Esophagus squamous epithelium (tissue), 5 donors: ENCODE results near the gene RTN4R. TPM values are rescaled to one million over a fixed set of nuclear protein-coding genes. Genes with fewer than 3 reads are reported as not detected.
"Not testable (repeated sequence)": the region's sequence is repeated elsewhere in the genome, so short reads cannot be mapped to it uniquely, and the experiment has no call there.

Experiments
- DNase-seq: peaks from one replicate; lab custom pipeline; 2025; lab: John Stamatoyannopoulos, UW
- H3K27ac ChIP-seq, 4 donors: fragments of 200-600 bp; sonication (generic); one replicate each; pipeline ENCODE4 v1.5.1; 2016 to 2019; ENCODE audit warnings: mild to moderate bottlenecking in 1 of 4
- H3K27me3 ChIP-seq, 4 donors: fragments of 200-600 bp; sonication (generic); 1 replicate in 3 of 4; 2 replicates in 1 of 4; pipeline versions ENCODE4 v1.5.1 to v1.6.0; 2017 to 2021; ENCODE audit warnings: antibody characterized with exemption in 1 of 4
- H3K36me3 ChIP-seq, 3 donors: fragments of 200-600 bp; sonication (generic); one replicate each; pipeline ENCODE4 v1.5.1; 2016 to 2019
- H3K4me1 ChIP-seq, 3 donors: fragments of 200-600 bp; sonication (generic); one replicate each; pipeline ENCODE4 v1.5.1; 2017 to 2019
- H3K4me3 ChIP-seq, 4 donors: fragments of 200-600 bp; sonication (generic); 1 replicate in 3 of 4; 2 replicates in 1 of 4; pipeline ENCODE4 v1.5.1; 2016 to 2019; ENCODE audit warnings: mild to moderate bottlenecking in 2 of 4, moderate library complexity in 1 of 4
- H3K9me3 ChIP-seq, 3 donors: fragments of 200-600 bp; sonication (generic); one replicate each; pipeline ENCODE4 v1.5.1; 2016 to 2019
- POLR2A ChIP-seq, 4 donors: fragments of 450-650 bp; IDR thresholded peaks; one replicate each; pipeline ENCODE4 v1.6.1; 2017; ENCODE audit warnings: antibody characterized with exemption in 4 of 4, mild to moderate bottlenecking in 4 of 4, moderate library complexity in 3 of 4
- WGBS, 2 donors: methylation state at CpG; one replicate each; pipeline ENCODE4 v1.1.5; 2018; 5-methylcytosine and 5-hydroxymethylcytosine counted together
- intact Hi-C: fragments of 100-400 bp; cut with DNase I; formaldehyde crosslinking; loops from one replicate; pipeline ENCODE4 v1.15.0; 2022
- total RNA-seq, 4 donors: library from RNA; depleted of rRNA; stranded (reverse); fragments of >200 nt; gene quantifications; one replicate each; pipeline ENCODE4 v1.1.0, GENCODE V29; 2016
- TF ChIP-seq, protein P1 (sequence below), 6 experiments: fragments of 450-650 bp in 4 of 6; fragments of 200-600 bp in 2 of 6; sonication (generic) in 2 of 6; IDR thresholded peaks; one replicate each; pipeline ENCODE4 v1.5.1; 2016 to 2019; ENCODE audit warnings: antibody characterized with exemption in 6 of 6, mild to moderate bottlenecking in 4 of 6, moderate library complexity in 4 of 6
- donor health status: DM: yes; HTN: yes; CAD: no.

The RTN4R gene
- total RNA-seq, 4 donors from 2014 or later = 0.97 to 3.9 (median 2.5) TPM

DNA sequence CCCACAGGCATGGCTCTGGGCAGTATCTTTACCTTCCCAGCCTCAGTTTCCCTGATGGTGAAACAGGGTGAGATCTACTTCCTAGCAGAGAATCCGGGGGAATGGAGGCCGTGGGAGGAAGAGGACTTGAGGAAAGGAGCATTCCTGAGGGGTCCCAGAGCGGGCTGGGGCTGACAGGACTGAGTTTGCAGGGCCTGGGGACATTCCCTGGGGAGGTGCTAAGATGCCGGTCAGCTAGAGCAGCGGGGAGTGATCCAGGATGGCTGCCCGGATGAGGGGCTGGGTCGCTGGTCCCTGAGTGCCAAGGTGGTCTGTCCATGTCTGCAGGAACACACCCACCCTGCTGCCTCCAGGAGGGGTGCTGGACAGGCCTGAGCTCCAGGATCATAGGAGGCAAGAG, 8.3 kb upstream of the RTN4R start:
- Histone ChIP-seq H3K27ac (no peak overlapping the region), H3K9me3 (no peaks in the 10 kb centered on the region), H3K4me3 (no peak overlapping the region), H3K36me3 (no peaks in the 10 kb centered on the region), H3K4me1 (peaks cover 0 to 8% (median 0%) of the 10 kb centered on the region in 3 donors), H3K27me3 (no peaks in the 10 kb centered on the region)
- intact Hi-C loops = no loop called here
- no peak for TF ChIP-seq POLR2A (IDR thresholded peaks at IDR 0.05)
- TF ChIP-seq, protein P1, sequence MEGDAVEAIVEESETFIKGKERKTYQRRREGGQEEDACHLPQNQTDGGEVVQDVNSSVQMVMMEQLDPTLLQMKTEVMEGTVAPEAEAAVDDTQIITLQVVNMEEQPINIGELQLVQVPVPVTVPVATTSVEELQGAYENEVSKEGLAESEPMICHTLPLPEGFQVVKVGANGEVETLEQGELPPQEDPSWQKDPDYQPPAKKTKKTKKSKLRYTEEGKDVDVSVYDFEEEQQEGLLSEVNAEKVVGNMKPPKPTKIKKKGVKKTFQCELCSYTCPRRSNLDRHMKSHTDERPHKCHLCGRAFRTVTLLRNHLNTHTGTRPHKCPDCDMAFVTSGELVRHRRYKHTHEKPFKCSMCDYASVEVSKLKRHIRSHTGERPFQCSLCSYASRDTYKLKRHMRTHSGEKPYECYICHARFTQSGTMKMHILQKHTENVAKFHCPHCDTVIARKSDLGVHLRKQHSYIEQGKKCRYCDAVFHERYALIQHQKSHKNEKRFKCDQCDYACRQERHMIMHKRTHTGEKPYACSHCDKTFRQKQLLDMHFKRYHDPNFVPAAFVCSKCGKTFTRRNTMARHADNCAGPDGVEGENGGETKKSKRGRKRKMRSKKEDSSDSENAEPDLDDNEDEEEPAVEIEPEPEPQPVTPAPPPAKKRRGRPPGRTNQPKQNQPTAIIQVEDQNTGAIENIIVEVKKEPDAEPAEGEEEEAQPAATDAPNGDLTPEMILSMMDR (IDR thresholded peaks at IDR 0.05) = no peak
- no peak for DNase-seq
- WGBS, 2 donors = 77 to 89% methylated on average over 4 to 6 of the region's 7 CpGs

DNA sequence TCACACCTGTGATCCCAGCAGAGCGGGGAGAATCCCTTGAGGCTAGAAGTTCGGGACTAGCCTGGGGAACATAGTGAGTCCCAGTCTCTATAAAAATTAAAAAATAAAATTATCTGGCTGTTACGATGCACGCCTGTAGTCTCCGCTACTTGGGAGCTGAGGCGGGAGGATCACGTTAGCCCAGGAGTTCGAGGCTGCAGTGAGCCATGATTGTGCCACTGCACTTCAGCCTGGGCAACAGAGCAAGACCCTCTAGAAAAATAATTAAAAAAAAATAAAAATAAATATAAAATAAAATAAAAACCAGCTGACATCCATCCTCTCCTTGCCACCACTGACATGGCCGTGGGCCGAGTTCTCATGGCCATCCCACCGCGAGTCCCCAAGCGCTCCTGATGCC, 7.7 kb upstream of the RTN4R start:
- Histone ChIP-seq H3K27me3 (no peaks in the 10 kb centered on the region), H3K36me3 (no peaks in the 10 kb centered on the region), H3K4me1 (peaks cover 0 to 8% (median 0%) of the 10 kb centered on the region in 3 donors), H3K27ac (no peak overlapping the region), H3K4me3 (no peak overlapping the region), H3K9me3 (no peaks in the 10 kb centered on the region)
- DNase-seq = no peak
- no peak for TF ChIP-seq POLR2A (IDR thresholded peaks at IDR 0.05)
- TF ChIP-seq, protein P1 (IDR thresholded peaks at IDR 0.05) = no peak
- WGBS, 2 donors = 85 to 89% methylated on average over 13 of the region's 13 CpGs
- intact Hi-C loops = no loop called here

DNA sequence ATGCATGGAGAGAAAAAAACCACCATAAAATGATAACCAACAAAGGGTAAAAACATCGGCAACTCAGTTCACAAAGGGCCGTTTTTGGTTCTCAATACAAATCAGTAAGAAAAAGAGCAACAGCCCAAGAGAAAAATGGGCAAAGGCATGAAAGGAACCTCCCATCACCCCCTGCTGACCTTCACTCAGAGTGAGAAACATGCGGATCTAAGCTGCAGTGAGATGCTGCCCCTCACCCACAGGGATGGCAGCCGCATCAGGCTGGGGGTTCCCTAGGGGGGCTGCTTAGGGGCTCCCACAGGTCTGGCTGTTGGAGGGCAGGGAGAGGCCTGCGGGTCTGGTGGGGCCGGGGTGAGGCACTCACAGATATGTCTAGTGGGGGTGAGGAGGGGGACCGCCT, 7.2 kb upstream of the RTN4R start:
- H3K27me3 ChIP-seq, DNase-seq, H3K4me3 ChIP-seq, H3K4me1 ChIP-seq, H3K9me3 ChIP-seq, H3K27ac ChIP-seq, H3K36me3 ChIP-seq, intact Hi-C loops: not testable (repeated sequence)
- WGBS, 2 donors = 80 to 83% methylated on average over 2 to 7 of the region's 7 CpGs

DNA sequence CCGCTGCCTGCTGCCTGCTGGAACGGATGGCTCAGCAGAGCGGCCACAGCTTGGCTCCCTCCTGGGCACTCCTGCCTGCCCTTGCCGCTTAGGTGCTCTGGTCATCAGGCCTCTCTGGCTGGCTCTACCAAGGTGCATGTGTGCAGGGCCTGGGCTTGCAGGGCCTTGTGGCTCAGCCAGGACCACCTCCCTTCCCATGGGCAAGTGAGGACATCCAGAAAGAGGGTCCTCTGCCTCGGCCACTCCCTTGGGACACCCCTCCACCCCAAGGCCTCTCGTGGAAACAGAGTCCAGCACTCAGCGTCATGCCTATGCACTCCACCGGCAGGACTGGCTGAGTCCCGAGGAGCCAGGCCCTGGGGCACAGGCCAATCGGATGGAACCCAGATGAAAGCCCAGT, 6.3 kb upstream of the RTN4R start:
- DNase-seq, H3K27ac ChIP-seq, H3K36me3 ChIP-seq, H3K9me3 ChIP-seq, H3K4me1 ChIP-seq, intact Hi-C loops, H3K4me3 ChIP-seq, H3K27me3 ChIP-seq: not testable (repeated sequence)
- WGBS, 2 donors = 84% methylated on average over 4 of the region's 10 CpGs; no CpG with 5 or more reads in 1 of the 2 donors

DNA sequence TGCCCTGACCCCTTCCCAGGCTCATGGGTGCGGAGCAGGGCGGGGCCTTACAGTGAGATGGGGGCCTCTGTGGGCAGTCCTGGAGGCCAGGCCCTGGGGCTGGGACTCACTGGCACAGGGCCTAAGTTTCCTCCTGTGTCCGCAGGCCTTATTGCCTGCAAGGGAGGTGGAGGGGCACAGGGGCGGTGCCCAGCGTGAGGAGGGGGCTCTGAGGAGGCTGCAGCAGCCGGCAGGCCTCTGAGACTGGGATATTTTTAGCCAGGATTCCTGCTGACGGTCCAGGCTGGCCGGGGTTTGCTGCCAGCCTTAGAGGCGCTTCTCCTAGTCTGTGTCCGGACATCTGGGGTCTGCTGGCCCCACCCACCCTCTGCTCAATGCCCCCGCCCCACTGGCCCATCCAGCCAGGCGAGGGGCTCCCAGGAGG, 5.7 kb upstream of the RTN4R start:
- H3K27ac ChIP-seq = no peak overlapping the region
- H3K27me3 ChIP-seq = peaks cover 0 to 4% (median 0%) of the 10 kb centered on the region in 4 donors
- no peak for DNase-seq
- H3K36me3 ChIP-seq = no peaks in the 10 kb centered on the region
- no peaks in the 10 kb centered on the region for H3K9me3 ChIP-seq
- WGBS, 2 donors = 10% methylated on average over 4 of the region's 12 CpGs; no CpG with 5 or more reads in 1 of the 2 donors
- H3K4me1 ChIP-seq = peaks cover 0 to 8% (median 0%) of the 10 kb centered on the region in 3 donors
- TF ChIP-seq, protein P1 (IDR thresholded peaks at IDR 0.05) = no peak
- no peak for TF ChIP-seq POLR2A (IDR thresholded peaks at IDR 0.05)
- intact Hi-C loops = no loop called here
- no peak overlapping the region for H3K4me3 ChIP-seq

DNA sequence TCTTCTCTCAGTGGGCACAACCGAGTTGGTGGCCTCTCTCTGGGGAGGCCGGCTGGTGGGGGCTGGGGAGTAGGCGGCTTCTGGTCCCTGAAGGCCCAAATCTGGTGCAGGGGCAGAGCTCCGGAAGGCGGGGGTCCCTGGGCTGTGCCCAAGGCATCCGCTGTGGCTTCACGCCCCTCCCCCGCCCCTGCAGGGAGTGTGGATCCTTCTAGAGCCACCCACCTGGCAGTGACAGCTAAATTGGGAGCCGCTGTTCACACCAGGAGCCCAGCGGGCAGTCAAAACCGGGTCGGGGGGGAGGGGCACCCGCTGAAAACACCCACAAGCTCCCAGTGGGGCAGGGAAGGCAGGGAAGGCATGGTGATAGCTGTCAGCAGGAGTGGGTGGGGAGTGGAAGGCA, 4.6 kb upstream of the RTN4R start:
- Histone ChIP-seq H3K36me3 (no peaks in the 10 kb centered on the region), H3K27me3 (peaks cover 0 to 7% (median 0%) of the 10 kb centered on the region in 4 donors), H3K4me1 (peaks cover 0 to 15% (median 7%) of the 10 kb centered on the region in 3 donors), H3K4me3 (no peak overlapping the region), H3K9me3 (no peaks in the 10 kb centered on the region), H3K27ac (no peak overlapping the region)
- DNase-seq = no peak
- TF ChIP-seq POLR2A (IDR thresholded peaks at IDR 0.05) = no peak
- TF ChIP-seq, protein P1 (IDR thresholded peaks at IDR 0.05) = no peak
- 100% methylated on average over 1 of the region's 13 CpGs for WGBS, 2 donors
- intact Hi-C loops = no loop called here
